A549 (cell line): Measurements from ENCODE around the gene ZFYVE28.

ENCODE experiments used
- CBX2 ChIP-seq: fragments of 200-600 bp; sonication (generic); IDR thresholded peaks from 2 replicates; pipeline ENCODE4 v1.6.1; 2016; ENCODE audit warnings: low read depth, mild to moderate bottlenecking, borderline replicate concordance
- EP300 ChIP-seq, 2 experiments: fragments of >200 bp; sonication (Bioruptor Twin); formaldehyde crosslinking; IDR thresholded peaks; 2 replicates in 1 of 2; 3 replicates in 1 of 2; pipeline ENCODE4 v1.6.1; 2016 to 2017
- JUN ChIP-seq, 2 experiments: fragments of >200 bp; sonication (Bioruptor Twin); formaldehyde crosslinking; IDR thresholded peaks; 2 replicates in 1 of 2; 3 replicates in 1 of 2; pipeline ENCODE4 v1.6.1; 2016 to 2017
- KDM5A ChIP-seq: fragments of 200-600 bp; sonication (generic); IDR thresholded peaks from 2 replicates; pipeline ENCODE4 v1.6.1; 2016; ENCODE audit warnings: antibody characterized with exemption, mild to moderate bottlenecking
- POLR2A ChIP-seq: IDR thresholded peaks from 2 replicates; pipeline ENCODE4 v1.6.1; 2012; ENCODE audit warnings: mild to moderate bottlenecking, low read length
- RAD21 ChIP-seq, 2 experiments: fragments of >200 bp in 1 of 2; sonication (Bioruptor Twin) in 1 of 2; formaldehyde crosslinking in 1 of 2; IDR thresholded peaks in 1 of 2; conservative IDR thresholded peaks in 1 of 2; 2 replicates in 1 of 2; 3 replicates in 1 of 2; pipeline ENCODE4 v1.6.1; 2012 to 2018; ENCODE audit warnings: inconsistent platforms in 1 of 2
- SMC3 ChIP-seq: fragments of >200 bp; sonication (Bioruptor Twin); formaldehyde crosslinking; IDR thresholded peaks from 3 replicates; pipeline ENCODE4 v1.6.1; 2018; ENCODE audit warnings: inconsistent platforms
- TF ChIP-seq, protein P1 (sequence below): fragments of >200 bp; sonication (Bioruptor Twin); formaldehyde crosslinking; IDR thresholded peaks from 3 replicates; pipeline ENCODE4 v1.5.1; 2016
- TF ChIP-seq, protein P2 (sequence below): IDR thresholded peaks from 2 replicates; pipeline ENCODE4 v1.6.1; 2012
- TF ChIP-seq, protein P3 (sequence below): IDR thresholded peaks from 2 replicates; pipeline ENCODE4 v1.6.1; 2012
- TF ChIP-seq, protein P4 (sequence below): fragments of 250-450 bp; sonication (Bioruptor Pico); IDR thresholded peaks from 2 replicates; pipeline ENCODE4 v1.5.0; 2021; ENCODE audit warnings: mild to moderate bottlenecking, moderate library complexity, borderline replicate concordance
- TF ChIP-seq, protein P5 (sequence below): fragments of 200-600 bp; sonication (generic); IDR thresholded peaks from 2 replicates; pipeline ENCODE4 v1.6.1; 2016; ENCODE audit warnings: antibody characterized with exemption, mild to moderate bottlenecking, moderate library complexity

DNA sequence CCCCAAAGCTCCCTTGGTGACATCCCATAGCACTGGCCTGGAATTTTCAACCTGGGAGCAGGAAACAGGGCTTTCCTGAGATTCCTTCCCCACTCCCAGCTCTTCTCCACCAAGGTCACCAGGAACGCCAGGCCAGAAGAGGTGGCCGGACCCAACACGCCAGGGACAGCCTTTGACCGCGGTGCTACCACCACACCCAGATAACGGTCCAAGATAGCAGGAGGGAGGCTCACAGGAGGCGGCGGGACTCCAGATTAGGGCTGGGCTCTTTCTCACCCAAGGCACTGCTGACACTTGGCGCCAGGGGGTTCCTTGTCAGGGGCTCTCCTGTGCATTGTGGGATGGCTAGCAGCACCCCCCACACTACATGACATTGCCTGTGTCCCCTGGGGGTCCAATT, 22.9 kb downstream of the ZFYVE28 start:
- TF ChIP-seq, protein P1, sequence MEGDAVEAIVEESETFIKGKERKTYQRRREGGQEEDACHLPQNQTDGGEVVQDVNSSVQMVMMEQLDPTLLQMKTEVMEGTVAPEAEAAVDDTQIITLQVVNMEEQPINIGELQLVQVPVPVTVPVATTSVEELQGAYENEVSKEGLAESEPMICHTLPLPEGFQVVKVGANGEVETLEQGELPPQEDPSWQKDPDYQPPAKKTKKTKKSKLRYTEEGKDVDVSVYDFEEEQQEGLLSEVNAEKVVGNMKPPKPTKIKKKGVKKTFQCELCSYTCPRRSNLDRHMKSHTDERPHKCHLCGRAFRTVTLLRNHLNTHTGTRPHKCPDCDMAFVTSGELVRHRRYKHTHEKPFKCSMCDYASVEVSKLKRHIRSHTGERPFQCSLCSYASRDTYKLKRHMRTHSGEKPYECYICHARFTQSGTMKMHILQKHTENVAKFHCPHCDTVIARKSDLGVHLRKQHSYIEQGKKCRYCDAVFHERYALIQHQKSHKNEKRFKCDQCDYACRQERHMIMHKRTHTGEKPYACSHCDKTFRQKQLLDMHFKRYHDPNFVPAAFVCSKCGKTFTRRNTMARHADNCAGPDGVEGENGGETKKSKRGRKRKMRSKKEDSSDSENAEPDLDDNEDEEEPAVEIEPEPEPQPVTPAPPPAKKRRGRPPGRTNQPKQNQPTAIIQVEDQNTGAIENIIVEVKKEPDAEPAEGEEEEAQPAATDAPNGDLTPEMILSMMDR, result no peak
- no peak for TF ChIP-seq EP300 (IDR thresholded peaks at IDR 0.05)
- no peak for TF ChIP-seq JUN (IDR thresholded peaks at IDR 0.05)
- no peak for TF ChIP-seq POLR2A
- TF ChIP-seq, protein P2, sequence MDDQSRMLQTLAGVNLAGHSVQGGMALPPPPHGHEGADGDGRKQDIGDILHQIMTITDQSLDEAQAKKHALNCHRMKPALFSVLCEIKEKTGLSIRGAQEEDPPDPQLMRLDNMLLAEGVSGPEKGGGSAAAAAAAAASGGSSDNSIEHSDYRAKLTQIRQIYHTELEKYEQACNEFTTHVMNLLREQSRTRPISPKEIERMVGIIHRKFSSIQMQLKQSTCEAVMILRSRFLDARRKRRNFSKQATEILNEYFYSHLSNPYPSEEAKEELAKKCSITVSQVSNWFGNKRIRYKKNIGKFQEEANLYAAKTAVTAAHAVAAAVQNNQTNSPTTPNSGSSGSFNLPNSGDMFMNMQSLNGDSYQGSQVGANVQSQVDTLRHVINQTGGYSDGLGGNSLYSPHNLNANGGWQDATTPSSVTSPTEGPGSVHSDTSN, result no peak
- TF ChIP-seq RAD21 (conservative IDR thresholded peaks at IDR 0.05 in 1 of 2, IDR thresholded peaks at IDR 0.05 in 1 of 2), result no peak
- TF ChIP-seq, protein P3, sequence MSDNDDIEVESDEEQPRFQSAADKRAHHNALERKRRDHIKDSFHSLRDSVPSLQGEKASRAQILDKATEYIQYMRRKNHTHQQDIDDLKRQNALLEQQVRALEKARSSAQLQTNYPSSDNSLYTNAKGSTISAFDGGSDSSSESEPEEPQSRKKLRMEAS, result no peak
- no peak for TF ChIP-seq KDM5A
- TF ChIP-seq, protein P4, sequence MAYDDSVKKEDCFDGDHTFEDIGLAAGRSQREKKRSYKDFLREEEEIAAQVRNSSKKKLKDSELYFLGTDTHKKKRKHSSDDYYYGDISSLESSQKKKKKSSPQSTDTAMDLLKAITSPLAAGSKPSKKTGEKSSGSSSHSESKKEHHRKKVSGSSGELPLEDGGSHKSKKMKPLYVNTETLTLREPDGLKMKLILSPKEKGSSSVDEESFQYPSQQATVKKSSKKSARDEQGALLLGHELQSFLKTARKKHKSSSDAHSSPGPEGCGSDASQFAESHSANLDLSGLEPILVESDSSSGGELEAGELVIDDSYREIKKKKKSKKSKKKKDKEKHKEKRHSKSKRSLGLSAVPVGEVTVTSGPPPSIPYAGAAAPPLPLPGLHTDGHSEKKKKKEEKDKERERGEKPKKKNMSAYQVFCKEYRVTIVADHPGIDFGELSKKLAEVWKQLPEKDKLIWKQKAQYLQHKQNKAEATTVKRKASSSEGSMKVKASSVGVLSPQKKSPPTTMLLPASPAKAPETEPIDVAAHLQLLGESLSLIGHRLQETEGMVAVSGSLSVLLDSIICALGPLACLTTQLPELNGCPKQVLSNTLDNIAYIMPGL (CRISPR knock-in tag), result no peak
- no peak for TF ChIP-seq SMC3
- no peak for TF ChIP-seq CBX2
- TF ChIP-seq, protein P5, sequence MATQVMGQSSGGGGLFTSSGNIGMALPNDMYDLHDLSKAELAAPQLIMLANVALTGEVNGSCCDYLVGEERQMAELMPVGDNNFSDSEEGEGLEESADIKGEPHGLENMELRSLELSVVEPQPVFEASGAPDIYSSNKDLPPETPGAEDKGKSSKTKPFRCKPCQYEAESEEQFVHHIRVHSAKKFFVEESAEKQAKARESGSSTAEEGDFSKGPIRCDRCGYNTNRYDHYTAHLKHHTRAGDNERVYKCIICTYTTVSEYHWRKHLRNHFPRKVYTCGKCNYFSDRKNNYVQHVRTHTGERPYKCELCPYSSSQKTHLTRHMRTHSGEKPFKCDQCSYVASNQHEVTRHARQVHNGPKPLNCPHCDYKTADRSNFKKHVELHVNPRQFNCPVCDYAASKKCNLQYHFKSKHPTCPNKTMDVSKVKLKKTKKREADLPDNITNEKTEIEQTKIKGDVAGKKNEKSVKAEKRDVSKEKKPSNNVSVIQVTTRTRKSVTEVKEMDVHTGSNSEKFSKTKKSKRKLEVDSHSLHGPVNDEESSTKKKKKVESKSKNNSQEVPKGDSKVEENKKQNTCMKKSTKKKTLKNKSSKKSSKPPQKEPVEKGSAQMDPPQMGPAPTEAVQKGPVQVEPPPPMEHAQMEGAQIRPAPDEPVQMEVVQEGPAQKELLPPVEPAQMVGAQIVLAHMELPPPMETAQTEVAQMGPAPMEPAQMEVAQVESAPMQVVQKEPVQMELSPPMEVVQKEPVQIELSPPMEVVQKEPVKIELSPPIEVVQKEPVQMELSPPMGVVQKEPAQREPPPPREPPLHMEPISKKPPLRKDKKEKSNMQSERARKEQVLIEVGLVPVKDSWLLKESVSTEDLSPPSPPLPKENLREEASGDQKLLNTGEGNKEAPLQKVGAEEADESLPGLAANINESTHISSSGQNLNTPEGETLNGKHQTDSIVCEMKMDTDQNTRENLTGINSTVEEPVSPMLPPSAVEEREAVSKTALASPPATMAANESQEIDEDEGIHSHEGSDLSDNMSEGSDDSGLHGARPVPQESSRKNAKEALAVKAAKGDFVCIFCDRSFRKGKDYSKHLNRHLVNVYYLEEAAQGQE, result no peak
